Neuronal stem cell (in vitro differentiated cells): ENCODE measurements around the gene NTRK2.
A peak's percentile ranks its signal among the peaks of the same experiment; 100 is the strongest.

Source experiments
- DNase-seq: peaks from one replicate; pipeline ENCODE4 v3.0.0-alpha.2; 2013; ENCODE audit warnings: low spot score
- H2AFZ ChIP-seq: one replicate; pipeline ENCODE4 v1.6.1; 2013; ENCODE audit warnings: mild to moderate bottlenecking, low read length, inconsistent platforms
- H2AK5ac ChIP-seq: 2 replicates; pipeline ENCODE4 v1.6.1; 2013; ENCODE audit warnings: low read depth, mild to moderate bottlenecking, inconsistent platforms, low read length, moderate library complexity, mixed read lengths
- H2BK120ac ChIP-seq: 2 replicates; pipeline ENCODE4 v1.6.1; 2013; ENCODE audit warnings: low read depth, mild to moderate bottlenecking, inconsistent platforms, low read length, moderate library complexity, mixed read lengths
- H2BK12ac ChIP-seq: one replicate; pipeline ENCODE4 v1.6.1; 2013; ENCODE audit warnings: low read length, inconsistent platforms
- H2BK15ac ChIP-seq: 2 replicates; pipeline ENCODE4 v1.6.1; 2013; ENCODE audit warnings: mild to moderate bottlenecking, low read length, inconsistent platforms, mixed read lengths
- H2BK5ac ChIP-seq: one replicate; pipeline ENCODE4 v1.6.1; 2013; ENCODE audit warnings: inconsistent platforms, mild to moderate bottlenecking, low read length, moderate library complexity
- H3K14ac ChIP-seq: one replicate; pipeline ENCODE4 v1.6.1; 2013; ENCODE audit warnings: low read length, inconsistent platforms
- H3K18ac ChIP-seq: 2 replicates; pipeline ENCODE4 v1.6.1; 2013; ENCODE audit warnings: low read length, inconsistent platforms
- H3K23ac ChIP-seq: 2 replicates; pipeline ENCODE4 v1.6.1; 2013; ENCODE audit warnings: low read depth, mild to moderate bottlenecking, mixed read lengths, low read length, inconsistent platforms; ENCODE audit not compliant: poor library complexity
- H3K27ac ChIP-seq: replicated peaks from 3 replicates; pipeline ENCODE4 v1.5.1; 2013; ENCODE audit warnings: low read length, inconsistent platforms
- H3K27me3 ChIP-seq, 3 experiments: 2 replicates each; pipeline ENCODE4 v1.6.1; 2013; ENCODE audit warnings: low read length in 3 of 3, mild to moderate bottlenecking in 2 of 3, inconsistent platforms in 1 of 3, low read depth in 1 of 3, mixed read lengths in 1 of 3, moderate library complexity in 1 of 3; ENCODE audit not compliant: control insufficient read depth in 3 of 3, insufficient read depth in 3 of 3
- H3K36me3 ChIP-seq, 2 donors: replicated peaks in 1 of 2; 2 replicates each; pipeline ENCODE4 v1.6.1; 2013; ENCODE audit warnings: low read length in 2 of 2; ENCODE audit not compliant: control insufficient read depth in 2 of 2, insufficient read depth in 2 of 2
- H3K4ac ChIP-seq: 2 replicates; pipeline ENCODE4 v1.6.1; 2013; ENCODE audit warnings: inconsistent platforms, mild to moderate bottlenecking, low read length, moderate library complexity
- H3K4me1 ChIP-seq, 2 donors: 1 replicate in 1 of 2; 2 replicates in 1 of 2; pipeline ENCODE4 v1.6.1; 2013; ENCODE audit warnings: low read length in 2 of 2, low read depth in 1 of 2; ENCODE audit not compliant: control insufficient read depth in 2 of 2, insufficient read depth in 1 of 2
- H3K4me2 ChIP-seq: one replicate; pipeline ENCODE4 v1.6.1; 2013; ENCODE audit warnings: mild to moderate bottlenecking, low read length, inconsistent platforms; ENCODE audit not compliant: insufficient read depth, poor library complexity, severe bottlenecking
- H3K4me3 ChIP-seq, 2 donors: 2 replicates each; pipeline ENCODE4 v1.5.1; 2013; ENCODE audit warnings: low read length in 2 of 2, mild to moderate bottlenecking in 2 of 2, inconsistent platforms in 1 of 2, moderate library complexity in 1 of 2
- H3K79me1 ChIP-seq: one replicate; pipeline ENCODE4 v1.6.1; 2013; ENCODE audit warnings: low read depth, mild to moderate bottlenecking, inconsistent platforms, low read length, moderate library complexity
- H3K9ac ChIP-seq: one replicate; pipeline ENCODE4 v1.6.1; 2013; ENCODE audit warnings: mild to moderate bottlenecking, low read depth, low read length, inconsistent platforms; ENCODE audit not compliant: poor library complexity
- H3K9me3 ChIP-seq, 2 donors: replicated peaks in 1 of 2; 2 replicates each; pipeline versions ENCODE3 to v1.6.1; 2013; ENCODE audit warnings: low read length in 2 of 2, mild to moderate bottlenecking in 2 of 2, inconsistent platforms in 1 of 2, low read depth in 1 of 2, mixed read lengths in 1 of 2, moderate library complexity in 1 of 2; ENCODE audit not compliant: control insufficient read depth in 2 of 2, insufficient read depth in 1 of 2
- H4K8ac ChIP-seq: one replicate; pipeline ENCODE4 v1.6.1; 2013; ENCODE audit warnings: low read depth, mild to moderate bottlenecking, inconsistent platforms, low read length, moderate library complexity
- H4K91ac ChIP-seq: one replicate; pipeline ENCODE4 v1.6.1; 2013; ENCODE audit warnings: low read length, low read depth, mild to moderate bottlenecking, inconsistent platforms; ENCODE audit not compliant: poor library complexity
- WGBS, 2 donors: extraction: QIAGEN DNeasy Blood & Tissue Kit; methylation state at CpG; one replicate each; pipeline ENCODE4 v1.1.7; 2013; ENCODE audit warnings: missing lambda C conversion rate in 2 of 2, mixed read lengths in 1 of 2; ENCODE audit not compliant: insufficient read length in 2 of 2, insufficient replicate concordance in 1 of 2; ENCODE audit errors: extremely low coverage in 2 of 2; 5-methylcytosine and 5-hydroxymethylcytosine counted together

NTRK2 gene

DNA sequence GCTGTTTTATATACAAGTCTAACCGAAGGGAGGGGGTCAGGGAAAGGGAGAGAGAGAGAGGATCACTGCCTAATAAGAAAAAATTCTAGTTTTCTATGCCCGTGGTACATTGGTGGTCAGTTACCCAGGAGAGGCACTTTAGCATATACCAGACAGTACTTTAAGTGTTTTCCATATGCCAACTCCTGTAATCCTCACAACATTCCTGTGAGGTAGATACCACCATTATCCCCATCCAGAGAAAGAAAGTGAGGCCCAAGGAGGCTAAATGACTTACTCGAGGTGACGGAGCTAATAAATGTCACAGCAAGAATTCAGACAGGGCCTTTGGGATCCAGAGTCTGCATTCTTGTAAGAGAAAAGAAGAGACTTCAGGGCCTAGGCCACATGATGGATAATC is 161.8 kb downstream of the NTRK2 start:
- Histone ChIP-seq H3K4ac (no peak overlapping the region), H3K27me3 (no peaks in the 10 kb centered on the region), H3K79me1 (no peaks in the 10 kb centered on the region), H2AFZ (no peak overlapping the region), H3K36me3 (no peaks in the 10 kb centered on the region), H3K14ac (no peak overlapping the region), H3K4me2 (no peak overlapping the region), H4K91ac (no peak overlapping the region), H4K8ac (no peak overlapping the region), H3K9ac (no peak overlapping the region), H2AK5ac (no peak overlapping the region), H3K18ac (no peak overlapping the region), H2BK5ac (no peak overlapping the region), H2BK15ac (no peak overlapping the region), H2BK12ac (no peak overlapping the region), H2BK120ac (no peak overlapping the region), H3K23ac (no peak overlapping the region), H3K4me1 (peaks cover 0 to 7% of the 10 kb centered on the region in 2 donors), H3K4me3 (no peak overlapping the region), H3K27ac (no peak overlapping the region), H3K9me3 (no peaks in the 10 kb centered on the region)
- no peak for DNase-seq
- WGBS, 2 donors, result no CpG with 5 or more reads among the region's 4 CpGs

DNA sequence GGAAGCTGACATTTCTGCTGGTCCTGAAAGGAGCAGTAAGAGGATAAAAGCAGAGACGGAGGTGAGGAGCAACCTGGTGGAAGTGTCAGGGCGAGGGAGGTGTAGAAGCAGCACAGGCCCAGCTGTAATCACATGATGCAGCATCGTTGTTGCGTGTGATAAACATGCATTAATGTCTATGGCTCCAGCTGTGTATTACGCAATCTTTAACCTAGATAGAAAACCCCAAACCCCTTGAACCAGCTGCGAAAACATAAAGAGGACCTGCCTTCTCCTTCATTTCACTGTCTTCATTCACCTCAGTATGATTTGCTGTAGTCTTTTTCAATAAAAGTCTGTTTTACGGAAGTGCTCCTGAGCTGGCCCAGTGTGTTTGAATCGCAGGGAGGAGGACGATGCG is 162.9 kb downstream of the NTRK2 start:
- H3K4me2 ChIP-seq, result no peak overlapping the region
- peak overlapping the region; percentile 88 for H3K18ac ChIP-seq
- no CpG with 5 or more reads among the region's 10 CpGs for WGBS, 2 donors
- no peak overlapping the region for H3K9ac ChIP-seq
- H3K36me3 ChIP-seq, result no peaks in the 10 kb centered on the region
- H2BK15ac ChIP-seq, result no peak overlapping the region
- no peak overlapping the region for H4K91ac ChIP-seq
- H2BK5ac ChIP-seq, result no peak overlapping the region
- no peak overlapping the region for H2AK5ac ChIP-seq
- H3K4ac ChIP-seq, result no peak overlapping the region
- no peaks in the 10 kb centered on the region for H3K79me1 ChIP-seq
- DNase-seq, result no peak
- no peak overlapping the region for H2BK120ac ChIP-seq
- no peaks in the 10 kb centered on the region for H3K9me3 ChIP-seq
- H3K27me3 ChIP-seq, result no peaks in the 10 kb centered on the region
- H2BK12ac ChIP-seq, result no peak overlapping the region
- no peak overlapping the region for H3K23ac ChIP-seq
- H3K14ac ChIP-seq, result no peak overlapping the region
- H2AFZ ChIP-seq, result no peak overlapping the region
- no peak overlapping the region for H3K4me3 ChIP-seq
- H3K27ac ChIP-seq, result no peak overlapping the region
- peaks cover 0 to 7% of the 10 kb centered on the region in 2 donors for H3K4me1 ChIP-seq
- H4K8ac ChIP-seq, result no peak overlapping the region

DNA sequence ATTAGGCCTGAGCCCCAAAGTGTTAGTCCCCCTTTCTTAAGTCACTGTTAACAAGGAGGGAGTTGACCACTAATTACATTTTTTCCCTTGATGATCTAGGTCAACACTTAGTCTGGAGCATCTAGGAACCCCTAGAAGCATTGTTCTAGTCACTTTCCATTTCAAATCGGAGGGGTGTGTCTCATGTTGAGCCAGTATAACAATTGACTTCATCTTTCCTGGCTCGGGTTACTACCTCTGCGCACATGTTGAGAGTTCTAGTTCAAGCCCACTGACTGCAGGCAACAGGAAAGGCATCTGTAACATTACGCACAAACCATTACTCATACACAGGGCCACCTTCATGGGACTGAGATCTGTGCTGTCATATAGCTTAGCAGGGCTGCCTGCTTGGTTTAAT is 164.9 kb downstream of the NTRK2 start:
- H4K8ac ChIP-seq, result no peak overlapping the region
- no peak overlapping the region for H3K4ac ChIP-seq
- no peak overlapping the region for H3K4me2 ChIP-seq
- no peak overlapping the region for H3K27ac ChIP-seq
- no peaks in the 10 kb centered on the region for H3K27me3 ChIP-seq
- H3K23ac ChIP-seq, result no peak overlapping the region
- H3K4me1 ChIP-seq, result peaks cover 3 to 7% of the 10 kb centered on the region in 2 donors
- no peak overlapping the region for H3K18ac ChIP-seq
- no peaks in the 10 kb centered on the region for H3K79me1 ChIP-seq
- no CpG with 5 or more reads among the region's 4 CpGs for WGBS, 2 donors
- H4K91ac ChIP-seq, result no peak overlapping the region
- no peak overlapping the region for H2AFZ ChIP-seq
- no peak overlapping the region for H2AK5ac ChIP-seq
- no peak overlapping the region for H3K4me3 ChIP-seq
- H3K9ac ChIP-seq, result no peak overlapping the region
- no peak overlapping the region for H2BK12ac ChIP-seq
- no peak for DNase-seq
- H2BK15ac ChIP-seq, result no peak overlapping the region
- H2BK5ac ChIP-seq, result no peak overlapping the region
- no peak overlapping the region for H3K14ac ChIP-seq
- H2BK120ac ChIP-seq, result no peak overlapping the region
- H3K9me3 ChIP-seq, result no peaks in the 10 kb centered on the region
- no peaks in the 10 kb centered on the region for H3K36me3 ChIP-seq

DNA sequence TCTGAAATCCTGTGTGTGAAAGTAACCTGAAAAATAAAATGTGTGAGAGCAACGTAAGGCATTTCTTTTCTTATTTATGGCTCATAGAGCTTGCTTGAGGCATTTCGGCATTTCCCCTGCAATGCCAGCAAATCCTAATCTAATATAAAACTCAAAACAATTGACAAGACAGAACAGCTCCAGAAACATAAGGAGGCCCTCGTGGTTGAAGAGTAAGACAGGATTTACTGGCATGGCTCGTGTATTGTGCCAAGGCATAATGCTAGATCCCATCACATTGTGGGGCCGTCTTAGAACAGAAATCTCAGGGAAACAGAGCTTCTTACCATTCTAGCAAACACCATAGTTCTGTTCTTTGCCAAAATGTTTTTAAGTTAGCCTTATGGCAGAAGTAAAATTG is 166.2 kb downstream of the NTRK2 start:
- no peak overlapping the region for H2BK5ac ChIP-seq
- H3K9me3 ChIP-seq, result no peaks in the 10 kb centered on the region
- H2AK5ac ChIP-seq, result no peak overlapping the region
- H3K4ac ChIP-seq, result no peak overlapping the region
- no peak overlapping the region for H3K4me3 ChIP-seq
- no peak overlapping the region for H4K91ac ChIP-seq
- H3K23ac ChIP-seq, result no peak overlapping the region
- H3K14ac ChIP-seq, result no peak overlapping the region
- H3K18ac ChIP-seq, result no peak overlapping the region
- no peak overlapping the region for H2AFZ ChIP-seq
- H4K8ac ChIP-seq, result no peak overlapping the region
- DNase-seq, result no peak
- H3K27me3 ChIP-seq, result no peaks in the 10 kb centered on the region
- no peak overlapping the region for H2BK12ac ChIP-seq
- no peak overlapping the region for H3K4me2 ChIP-seq
- H2BK15ac ChIP-seq, result no peak overlapping the region
- no peak overlapping the region for H2BK120ac ChIP-seq
- no peak overlapping the region for H3K27ac ChIP-seq
- no CpG with 5 or more reads among the region's 5 CpGs for WGBS, 2 donors
- H3K36me3 ChIP-seq, result no peaks in the 10 kb centered on the region
- H3K79me1 ChIP-seq, result no peaks in the 10 kb centered on the region
- H3K4me1 ChIP-seq, result peaks cover 9 to 15% of the 10 kb centered on the region in 2 donors
- no peak overlapping the region for H3K9ac ChIP-seq
